AG10803 (cell line): ENCODE measurements around the gene BAAT.
A peak's percentile ranks its signal among the peaks of the same experiment; 100 is the strongest.

Experiments used
- DNase-seq: peaks from one replicate; pipeline ENCODE4 v3.0.0; 2010; ENCODE audit warnings: low read depth
- H3K4me3 ChIP-seq: 2 replicates; pipeline ENCODE4 v1.5.1; 2011; ENCODE audit warnings: mild to moderate bottlenecking, low read length, control low read depth
- TF ChIP-seq, protein P1 (sequence below): conservative IDR thresholded peaks from 2 replicates; pipeline ENCODE4 v1.5.1; 2011; ENCODE audit warnings: mild to moderate bottlenecking, low read length, control low read depth, inconsistent platforms

BAAT gene

GRCh38 chr9:101375546-101375945 lies 9.3 kb downstream of the BAAT start:
- TF ChIP-seq, protein P1, sequence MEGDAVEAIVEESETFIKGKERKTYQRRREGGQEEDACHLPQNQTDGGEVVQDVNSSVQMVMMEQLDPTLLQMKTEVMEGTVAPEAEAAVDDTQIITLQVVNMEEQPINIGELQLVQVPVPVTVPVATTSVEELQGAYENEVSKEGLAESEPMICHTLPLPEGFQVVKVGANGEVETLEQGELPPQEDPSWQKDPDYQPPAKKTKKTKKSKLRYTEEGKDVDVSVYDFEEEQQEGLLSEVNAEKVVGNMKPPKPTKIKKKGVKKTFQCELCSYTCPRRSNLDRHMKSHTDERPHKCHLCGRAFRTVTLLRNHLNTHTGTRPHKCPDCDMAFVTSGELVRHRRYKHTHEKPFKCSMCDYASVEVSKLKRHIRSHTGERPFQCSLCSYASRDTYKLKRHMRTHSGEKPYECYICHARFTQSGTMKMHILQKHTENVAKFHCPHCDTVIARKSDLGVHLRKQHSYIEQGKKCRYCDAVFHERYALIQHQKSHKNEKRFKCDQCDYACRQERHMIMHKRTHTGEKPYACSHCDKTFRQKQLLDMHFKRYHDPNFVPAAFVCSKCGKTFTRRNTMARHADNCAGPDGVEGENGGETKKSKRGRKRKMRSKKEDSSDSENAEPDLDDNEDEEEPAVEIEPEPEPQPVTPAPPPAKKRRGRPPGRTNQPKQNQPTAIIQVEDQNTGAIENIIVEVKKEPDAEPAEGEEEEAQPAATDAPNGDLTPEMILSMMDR = no peak
- H3K4me3 ChIP-seq = no peak overlapping the region
- DNase-seq = no peak

- DNase-seq = no peak
- H3K4me3 ChIP-seq = no peak overlapping the region
- TF ChIP-seq, protein P1 = no peak
These were observed 12.3 kb downstream of the BAAT start for GRCh38 chr9:101372327-101373118.

- TF ChIP-seq, protein P1 = no peak
- no peak overlapping the region for H3K4me3 ChIP-seq
- DNase-seq = no peak
These were observed 13.0 kb downstream of the BAAT start for GRCh38 chr9:101371813-101372212.

DNA sequence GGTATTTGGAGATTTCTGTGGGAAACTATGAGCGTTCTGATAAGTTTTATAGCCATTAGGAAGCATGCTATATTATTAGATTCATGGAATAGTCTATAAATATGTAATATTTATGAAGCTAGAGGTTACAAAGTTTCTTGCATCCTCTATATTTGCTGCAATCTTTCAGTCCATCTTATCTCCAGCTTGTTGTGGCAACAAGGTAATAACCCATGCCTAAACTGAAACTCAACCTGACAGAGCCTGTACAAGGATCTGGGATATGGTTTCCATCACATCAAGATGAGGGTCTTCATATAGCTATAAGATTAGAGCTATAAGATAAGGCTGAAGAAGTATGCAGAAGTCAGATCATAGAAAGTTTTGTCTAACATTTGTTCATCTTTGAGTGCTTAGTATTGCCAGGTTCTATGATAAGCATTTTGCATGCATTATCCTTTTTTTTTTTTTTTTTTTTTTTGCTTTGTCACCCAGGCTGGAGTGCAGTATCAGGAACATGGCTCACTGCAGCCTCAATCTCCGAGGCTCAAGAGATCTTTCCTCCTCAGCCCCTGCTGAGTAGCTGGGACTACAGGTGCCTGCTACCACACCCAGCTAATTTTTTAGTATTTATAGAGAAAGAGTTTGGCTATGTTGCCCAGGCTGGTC lies 14.8 kb downstream of the BAAT start:
- TF ChIP-seq, protein P1 = no peak
- no peak for DNase-seq
- H3K4me3 ChIP-seq = no peak overlapping the region

- TF ChIP-seq, protein P1 = no peak
- H3K4me3 ChIP-seq = no peak overlapping the region
- DNase-seq = peak; percentile 17
These were observed 15.5 kb downstream of the BAAT start for GRCh38 chr9:101369286-101369685.

DNA sequence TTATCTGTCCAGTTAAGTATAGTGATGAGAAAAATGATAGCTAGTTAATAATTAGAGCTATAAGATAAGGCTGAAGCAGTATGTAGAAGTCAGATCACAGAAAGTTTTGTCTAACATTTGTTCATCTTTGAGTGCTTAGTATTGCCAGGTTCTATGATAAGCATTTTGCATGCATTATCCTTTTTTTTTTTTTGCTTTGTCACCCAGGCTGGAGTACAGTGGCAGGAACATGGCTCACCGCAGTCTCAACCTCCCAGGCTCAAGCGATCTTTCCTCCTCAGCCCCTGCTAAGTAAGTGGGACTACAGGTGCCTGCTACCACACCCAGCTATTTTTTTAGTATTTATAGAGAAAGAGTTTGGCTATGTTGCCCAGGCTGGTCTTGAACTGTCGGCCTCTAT lies 17.5 kb downstream of the BAAT start:
- TF ChIP-seq, protein P1 = no peak
- no peak for DNase-seq
- no peak overlapping the region for H3K4me3 ChIP-seq
